Measurements from ENCODE around the gene DCN.

Gene DCN

DNA sequence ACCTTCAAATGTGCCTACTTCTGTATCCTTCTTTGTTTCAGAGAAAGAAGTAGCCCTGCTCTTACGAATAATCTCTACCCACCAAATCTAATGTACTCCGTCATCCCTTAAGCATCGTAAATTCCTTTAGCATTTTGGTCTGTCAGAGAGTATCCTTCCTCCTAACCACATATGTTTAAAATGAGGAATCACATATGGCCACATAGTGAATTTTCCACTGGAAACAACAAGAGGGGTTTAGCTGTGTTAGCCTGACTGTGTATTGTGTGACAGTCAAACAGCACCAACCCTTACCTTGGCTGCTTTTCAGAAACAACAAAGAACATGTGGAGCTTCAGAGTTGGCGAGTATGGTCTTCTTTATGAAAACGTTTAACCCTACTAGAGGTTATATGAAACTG lies 76.8 kb downstream of the DCN start:
- in situ Hi-C loops (cut with MboI; ENCODE audit: low sequenced_read_pairs): no loop called here

DNA sequence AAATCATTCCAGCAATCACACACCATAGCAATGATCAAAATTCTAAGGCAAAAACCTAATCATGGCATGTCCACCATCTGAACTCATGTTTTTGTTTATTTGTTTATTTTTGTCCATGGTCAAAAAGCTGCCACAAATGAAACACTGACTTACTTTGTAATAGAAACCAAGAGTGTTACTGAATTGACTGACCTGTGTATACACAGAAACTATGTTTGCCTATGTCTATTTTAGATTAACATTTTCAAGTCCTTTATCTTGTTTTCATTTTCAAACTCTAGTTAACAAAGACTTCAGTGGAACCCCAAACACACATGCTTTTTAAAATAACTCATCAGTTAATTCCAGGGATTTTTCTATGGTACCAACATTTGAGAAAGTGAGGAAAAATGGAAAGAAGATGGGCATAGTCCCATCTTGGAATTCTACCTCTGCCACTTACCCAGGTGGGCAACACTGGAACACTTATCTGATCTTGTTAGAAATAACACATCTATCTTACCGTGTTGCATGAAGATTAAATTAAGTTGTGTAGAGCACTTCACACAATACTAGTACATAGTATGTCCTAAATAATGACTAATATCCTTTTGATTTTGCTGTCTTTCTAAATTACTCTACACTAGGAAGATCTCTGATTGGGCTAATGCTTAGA lies 77.7 kb downstream of the DCN start:
- in situ Hi-C loops (cut with MboI; ENCODE audit: low sequenced_read_pairs): no loop called here

DNA sequence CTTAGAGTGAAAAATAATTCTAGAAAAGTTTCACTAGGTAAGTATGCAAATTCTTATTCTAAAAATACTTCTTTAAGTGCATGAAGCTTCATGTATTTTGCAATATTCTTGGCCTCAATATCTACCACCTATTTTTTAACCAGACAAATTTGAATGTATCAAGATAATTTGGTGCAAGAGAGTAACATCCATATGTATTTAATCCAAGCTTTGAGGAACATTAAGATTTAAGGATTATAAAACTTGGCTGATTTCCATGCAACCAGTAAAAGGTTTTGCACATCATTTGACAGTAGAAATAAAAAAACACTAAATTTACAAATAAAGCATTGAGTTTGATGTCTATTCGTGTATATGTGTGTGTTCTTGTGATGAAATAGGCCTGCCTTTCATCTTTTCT lies 79.0 kb downstream of the DCN start:
- in situ Hi-C loops (cut with MboI; ENCODE audit: low sequenced_read_pairs): no loop called here

DNA sequence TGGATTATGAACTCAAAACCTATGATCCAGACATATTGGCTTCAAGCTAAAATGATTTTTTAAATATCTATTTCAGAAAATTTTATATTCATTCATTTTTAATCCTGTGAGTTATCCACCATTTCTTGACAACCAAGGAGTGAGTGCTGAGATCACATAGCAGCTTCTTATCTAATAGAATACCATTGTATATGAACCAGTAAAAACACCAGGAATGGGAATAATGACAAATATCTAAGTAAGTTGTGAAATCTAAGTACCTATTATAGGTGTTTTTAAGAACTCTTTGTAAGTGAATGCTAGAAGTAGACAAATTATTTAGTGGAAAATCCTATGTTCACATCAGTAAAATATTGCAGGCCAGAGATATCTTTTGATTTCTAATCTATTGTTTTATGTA lies 79.5 kb downstream of the DCN start:
- in situ Hi-C loops (cut with MboI; ENCODE audit: low sequenced_read_pairs): no loop called here

DNA sequence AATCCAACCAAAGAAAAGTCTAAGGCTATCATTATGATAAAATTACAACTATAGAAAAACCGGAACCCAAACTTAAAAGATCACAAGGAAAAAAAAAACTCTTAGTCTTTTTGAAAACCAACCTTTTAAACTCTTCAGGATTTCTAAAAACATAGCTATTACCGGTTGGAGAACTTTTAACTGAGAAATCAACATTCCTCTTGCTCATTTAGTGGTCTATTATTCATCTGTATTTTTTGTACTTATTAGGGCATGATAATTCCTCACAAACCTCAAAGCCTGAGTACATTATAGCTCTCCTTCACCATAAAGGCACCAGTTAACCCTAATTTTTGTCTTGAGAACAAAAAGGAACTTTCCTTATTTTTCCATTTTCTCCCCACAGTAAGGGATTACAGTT lies 81.7 kb downstream of the DCN start:
- in situ Hi-C loops (cut with MboI; ENCODE audit: low sequenced_read_pairs): no loop called here

DNA sequence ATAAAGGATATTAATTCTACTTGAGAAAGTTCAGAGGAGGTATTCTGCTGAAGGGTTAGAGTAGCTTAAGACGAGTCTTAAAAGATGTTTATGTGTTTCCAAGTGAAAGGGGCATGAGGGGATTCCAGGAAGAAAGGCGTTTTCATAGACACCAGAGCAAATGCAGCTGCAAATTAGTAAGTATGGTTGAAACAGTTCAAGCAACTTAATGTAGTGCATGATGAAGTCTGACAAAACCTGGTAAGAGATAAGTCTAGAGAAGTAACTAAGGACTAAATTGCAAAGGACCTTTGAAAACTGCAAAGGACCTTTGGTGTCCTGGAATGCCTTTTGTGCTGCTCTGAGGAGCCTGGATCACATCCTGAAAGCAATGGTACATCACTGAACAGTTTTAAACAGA lies 82.8 kb downstream of the DCN start:
- in situ Hi-C loops (cut with MboI; ENCODE audit: low sequenced_read_pairs): no loop called here

DNA sequence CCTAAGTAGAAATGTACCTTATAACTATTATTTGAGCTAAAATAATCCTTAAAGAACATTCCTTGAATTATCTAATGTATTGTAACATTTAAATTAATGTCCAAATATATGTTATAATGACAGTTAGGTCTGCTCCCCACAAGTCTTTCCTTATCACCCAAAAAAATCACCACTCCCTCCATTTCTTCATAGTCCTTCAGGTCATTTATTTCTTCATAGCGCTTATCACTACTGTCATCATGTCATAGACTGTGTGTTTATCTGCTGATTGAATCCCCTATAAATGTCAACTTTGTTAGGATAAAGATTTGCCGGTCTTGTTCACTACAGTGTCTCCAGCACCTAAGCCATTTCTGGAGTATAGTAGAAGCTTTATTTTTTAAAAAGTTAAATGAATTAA lies 83.3 kb downstream of the DCN start:
- in situ Hi-C loops (cut with MboI; ENCODE audit: low sequenced_read_pairs): no loop called here

DNA sequence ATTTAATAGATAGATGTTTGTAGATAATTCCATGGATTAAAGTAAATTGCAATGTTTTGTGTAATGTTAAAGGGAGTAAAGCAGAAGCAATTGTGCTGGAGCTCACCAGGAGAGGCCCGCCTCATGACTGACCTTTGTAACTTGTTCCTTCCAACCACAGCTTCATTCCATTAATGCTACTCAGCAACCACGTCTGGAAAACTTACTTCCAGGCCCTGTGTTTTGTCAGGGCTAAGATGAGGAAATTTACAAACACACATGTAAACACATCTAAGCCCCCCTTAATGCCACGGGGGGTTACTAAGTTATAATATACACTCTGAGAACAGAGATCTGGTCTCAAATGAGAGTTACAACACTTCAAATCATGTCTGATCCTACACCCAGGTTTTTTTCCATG lies 83.7 kb downstream of the DCN start:
- in situ Hi-C loops (cut with MboI; ENCODE audit: low sequenced_read_pairs): no loop called here

DNA sequence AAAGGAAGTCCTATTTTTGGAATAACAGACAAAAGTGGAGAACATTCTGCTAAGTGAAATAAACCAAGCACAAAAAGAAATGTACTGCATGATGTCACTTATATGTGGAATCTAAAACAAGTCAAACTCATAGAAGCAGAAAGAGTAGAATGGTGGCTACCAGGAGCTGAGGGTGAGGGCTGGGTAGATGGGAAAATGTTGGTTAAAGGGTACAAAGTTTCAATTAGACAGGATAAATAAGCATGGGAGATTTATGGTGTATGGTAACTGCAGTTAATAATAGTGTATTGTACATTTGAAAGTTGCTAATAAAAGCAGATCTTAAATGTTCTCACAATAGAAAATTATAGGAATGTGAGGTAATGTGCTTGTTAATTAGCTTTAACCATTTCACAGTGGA lies 84.2 kb downstream of the DCN start:
- in situ Hi-C loops (cut with MboI; ENCODE audit: low sequenced_read_pairs): no loop called here

DNA sequence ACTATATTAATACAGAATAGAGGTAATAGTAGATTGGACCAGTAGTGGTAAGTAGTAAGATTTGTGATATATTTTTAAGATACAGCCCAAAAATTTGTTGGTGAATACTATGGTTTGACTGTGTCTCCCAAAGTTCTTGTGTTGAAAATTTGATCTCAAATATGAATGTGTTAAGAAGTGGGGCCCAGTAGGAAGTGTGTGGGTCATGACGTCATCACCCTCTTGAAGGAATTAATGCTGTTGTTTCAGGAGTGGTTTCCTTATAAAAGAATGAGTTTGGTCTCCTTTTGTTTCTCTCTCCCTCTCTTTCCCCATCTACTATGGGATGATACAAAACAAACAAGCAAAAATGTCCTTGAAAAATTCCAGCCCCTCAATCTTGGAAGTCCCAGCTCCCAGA lies 87.7 kb downstream of the DCN start:
- in situ Hi-C loops (cut with MboI; ENCODE audit: low sequenced_read_pairs): no loop called here

DNA sequence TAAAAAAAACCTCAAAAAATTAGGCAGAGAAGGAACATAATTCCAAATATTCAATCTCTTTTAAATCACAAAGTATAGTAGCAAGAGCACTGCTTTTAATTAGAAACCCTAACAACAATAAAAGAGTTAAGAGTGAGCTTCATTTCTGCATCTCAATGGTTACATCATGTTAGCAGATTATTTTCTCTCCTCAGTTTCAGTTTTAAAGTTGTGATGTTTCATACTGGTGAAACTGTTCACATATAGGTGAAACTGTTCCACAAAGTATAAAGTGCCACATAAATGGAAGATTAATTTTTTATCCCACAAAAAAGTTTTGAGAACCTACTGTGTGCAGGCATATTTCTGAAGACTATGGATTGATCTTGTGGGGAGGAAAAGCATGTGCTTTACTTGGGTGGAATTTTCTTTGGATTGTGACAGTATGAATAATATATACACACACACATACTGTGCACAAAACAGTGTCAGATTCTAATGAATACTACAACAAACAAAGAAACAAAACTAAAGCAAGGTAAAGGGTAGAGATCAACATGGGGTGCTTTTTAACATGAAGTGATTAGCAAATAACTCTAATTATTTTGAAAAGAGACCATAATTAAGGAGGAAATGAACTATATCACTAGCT lies 88.5 kb downstream of the DCN start:
- in situ Hi-C loops (cut with MboI; ENCODE audit: low sequenced_read_pairs): no loop called here

DNA sequence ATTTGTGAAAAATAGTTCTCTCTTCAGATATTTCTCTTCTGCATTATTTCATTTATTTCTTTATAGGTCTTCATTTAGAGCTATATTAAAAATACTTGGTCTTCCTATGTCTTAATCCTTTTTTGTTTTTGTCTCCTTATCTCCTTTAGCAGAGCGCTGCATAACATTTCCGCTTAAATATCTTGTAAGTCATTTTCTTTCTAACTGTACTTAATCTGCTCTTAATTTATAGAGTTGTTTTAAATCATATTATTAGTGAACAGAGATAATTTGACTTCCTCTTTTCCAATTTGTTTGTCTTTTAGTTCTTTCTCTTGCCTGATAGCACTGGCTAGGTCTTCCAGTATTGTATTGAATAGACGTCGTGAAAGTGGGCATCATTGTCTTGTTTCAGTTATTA lies 89.3 kb downstream of the DCN start:
- in situ Hi-C loops (cut with MboI; ENCODE audit: low sequenced_read_pairs): no loop called here

DNA sequence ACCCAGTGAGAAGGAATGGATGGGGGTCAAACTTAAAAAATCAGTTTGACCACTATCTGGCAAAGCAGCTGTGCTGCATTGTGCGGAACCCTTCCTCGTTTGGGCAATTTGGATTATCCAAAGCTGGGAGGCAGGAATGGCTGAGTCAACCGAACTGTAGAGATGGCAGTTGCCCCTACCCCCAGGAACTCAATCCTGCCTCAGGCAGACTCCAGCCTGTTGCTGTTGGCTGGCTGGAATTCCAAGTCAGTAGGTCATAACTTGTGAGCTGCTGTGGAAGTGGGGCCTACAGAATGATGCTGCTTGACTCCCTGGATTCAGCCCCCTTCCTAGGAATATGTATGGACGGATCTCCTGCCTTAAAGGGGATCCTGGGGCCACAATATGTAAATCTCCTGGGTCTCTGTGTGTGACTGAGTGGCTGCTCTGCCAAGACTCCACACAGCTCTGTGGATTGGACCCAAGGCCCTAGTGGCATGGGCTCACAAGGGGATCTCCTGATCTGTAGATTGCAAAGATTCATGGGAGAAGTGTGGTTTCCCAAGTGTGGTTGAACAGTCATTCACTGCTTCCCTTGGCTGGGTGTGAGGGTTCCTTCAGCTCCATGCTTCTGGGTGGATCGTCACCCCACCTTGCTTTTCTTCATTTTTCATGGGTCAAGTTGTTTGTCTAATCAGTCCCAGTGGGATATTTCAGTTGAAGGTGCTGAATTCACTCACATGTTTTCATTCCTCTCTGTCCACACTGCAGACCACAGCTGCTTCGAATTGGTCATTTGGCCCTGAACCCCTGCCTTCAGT lies 90.5 kb downstream of the DCN start:
- in situ Hi-C loops (cut with MboI; ENCODE audit: low sequenced_read_pairs): no loop called here

Measured in HL-60/S4 treated with retinoic acid at 250 ng/mL for 4 days and 3 days (cell line).